Panc1 (cell line): ENCODE data around the gene TMPRSS6.

Source experiments
- SIN3A ChIP-seq: IDR thresholded peaks from 2 replicates; pipeline ENCODE4 v1.6.1; 2012; ENCODE audit warnings: low read depth, mild to moderate bottlenecking, low read length, moderate library complexity, borderline replicate concordance; ENCODE audit not compliant: insufficient read depth
- TF ChIP-seq, protein P1 (sequence below): fragments of 450-650 bp; IDR thresholded peaks from 2 replicates; pipeline ENCODE4 v1.5.1; 2017; ENCODE audit warnings: mild to moderate bottlenecking

DNA sequence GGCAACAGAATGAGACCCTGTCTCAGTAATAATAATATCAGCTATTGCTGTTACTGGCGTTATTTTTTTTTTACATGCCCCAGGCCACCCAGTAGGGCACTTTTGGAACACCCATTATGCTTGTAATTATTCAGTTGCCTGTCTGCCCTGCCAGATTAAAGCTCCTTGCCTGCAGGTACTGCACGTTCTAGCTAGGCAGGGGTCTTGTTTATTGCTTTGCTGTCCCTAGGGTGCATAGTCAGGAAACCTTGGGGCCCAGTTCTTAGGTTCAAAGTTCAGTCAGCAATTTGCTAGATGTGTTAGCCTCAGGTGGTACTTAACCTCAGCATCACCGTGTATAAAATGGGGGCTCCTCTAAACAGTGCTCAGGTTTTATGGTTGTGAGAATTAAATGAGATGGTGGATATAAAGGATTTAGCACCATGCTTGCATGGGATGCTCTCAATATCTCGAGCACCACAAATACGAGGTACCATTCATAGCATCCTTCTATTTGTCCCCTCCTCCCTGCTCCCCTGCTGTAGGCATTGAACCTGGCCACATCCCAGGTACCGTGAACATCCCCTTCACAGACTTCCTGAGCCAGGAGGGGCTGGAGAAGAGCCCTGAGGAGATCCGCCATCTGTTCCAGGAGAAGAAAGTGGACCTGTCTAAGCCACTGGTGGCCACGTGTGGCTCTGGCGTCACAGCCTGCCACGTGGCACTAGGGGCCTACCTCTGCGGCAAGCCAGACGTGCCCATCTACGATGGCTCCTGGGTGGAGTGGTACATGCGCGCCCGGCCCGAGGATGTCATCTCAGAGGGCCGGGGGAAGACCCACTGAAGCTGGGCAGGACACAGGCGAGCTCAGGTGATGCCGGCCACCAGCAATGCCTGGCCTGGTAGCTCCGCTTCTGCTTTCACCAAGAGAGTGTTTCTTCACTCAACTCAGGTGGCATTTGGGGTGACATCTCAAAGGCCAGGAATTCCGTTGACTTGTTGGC is 80.5 kb downstream of the TMPRSS6 start:
- TF ChIP-seq SIN3A = no peak
- TF ChIP-seq, protein P1, sequence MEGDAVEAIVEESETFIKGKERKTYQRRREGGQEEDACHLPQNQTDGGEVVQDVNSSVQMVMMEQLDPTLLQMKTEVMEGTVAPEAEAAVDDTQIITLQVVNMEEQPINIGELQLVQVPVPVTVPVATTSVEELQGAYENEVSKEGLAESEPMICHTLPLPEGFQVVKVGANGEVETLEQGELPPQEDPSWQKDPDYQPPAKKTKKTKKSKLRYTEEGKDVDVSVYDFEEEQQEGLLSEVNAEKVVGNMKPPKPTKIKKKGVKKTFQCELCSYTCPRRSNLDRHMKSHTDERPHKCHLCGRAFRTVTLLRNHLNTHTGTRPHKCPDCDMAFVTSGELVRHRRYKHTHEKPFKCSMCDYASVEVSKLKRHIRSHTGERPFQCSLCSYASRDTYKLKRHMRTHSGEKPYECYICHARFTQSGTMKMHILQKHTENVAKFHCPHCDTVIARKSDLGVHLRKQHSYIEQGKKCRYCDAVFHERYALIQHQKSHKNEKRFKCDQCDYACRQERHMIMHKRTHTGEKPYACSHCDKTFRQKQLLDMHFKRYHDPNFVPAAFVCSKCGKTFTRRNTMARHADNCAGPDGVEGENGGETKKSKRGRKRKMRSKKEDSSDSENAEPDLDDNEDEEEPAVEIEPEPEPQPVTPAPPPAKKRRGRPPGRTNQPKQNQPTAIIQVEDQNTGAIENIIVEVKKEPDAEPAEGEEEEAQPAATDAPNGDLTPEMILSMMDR = no peak
